PC-9 (cell line): ENCODE data around the gene BSND. TPM values are rescaled to one million over a fixed set of nuclear protein-coding genes. Genes with fewer than 3 reads are reported as not detected.

Experiments used
- BruUV-seq: library from RNA; stranded (reverse); fragments of 400-500 nt; replicated peaks from 2 replicates; lab custom pipeline; 2021; lab: Mats Ljungman, UMichigan
- CTCF ChIA-PET: fragments of 300-600 bp; sonication (Branson Sonifier 250); formaldehyde crosslinking; loops from one replicate; lab custom pipeline; 2022; ENCODE audit warnings: antibody characterized with exemption; lab: Charles Lee
- POLR2A ChIA-PET: fragments of 300-600 bp; sonication (Branson Sonifier 250); formaldehyde crosslinking; loops from one replicate; lab custom pipeline; 2022; ENCODE audit warnings: antibody characterized with exemption; ENCODE audit not compliant: unreplicated experiment; lab: Charles Lee
- DNase-seq, 2 experiments: peaks; one replicate each; pipeline versions ENCODE4 v3.0.0 to v3.0.0-alpha.2; 2015 to 2022; ENCODE audit warnings: mixed read lengths in 1 of 2
- H2AFZ ChIP-seq: fragments of 200-600 bp; sonication (generic); 2 replicates; pipeline ENCODE4 v1.8.1; 2017; ENCODE audit warnings: antibody characterized with exemption
- H3F3A ChIP-seq: fragments of 200-600 bp; sonication (generic); 2 replicates; pipeline ENCODE4 v1.8.1; 2017; ENCODE audit warnings: antibody characterized with exemption, mild to moderate bottlenecking, low read depth; ENCODE audit not compliant: insufficient read depth
- H3K27ac ChIP-seq: fragments of 200-600 bp; sonication (generic); 2 replicates; pipeline ENCODE4 v1.6.1; 2016; ENCODE audit warnings: mixed run types
- H3K27me3 ChIP-seq: fragments of 200-600 bp; sonication (generic); 2 replicates; pipeline ENCODE4 v1.6.1; 2016; ENCODE audit warnings: low read depth, mixed run types; ENCODE audit not compliant: insufficient read depth
- H3K36me3 ChIP-seq: fragments of 200-600 bp; sonication (generic); 2 replicates; pipeline ENCODE4 v1.6.1; 2016; ENCODE audit warnings: low read depth, mixed run types
- H3K4me1 ChIP-seq: fragments of 200-600 bp; sonication (generic); replicated peaks from 2 replicates; pipeline ENCODE4 v1.6.1; 2016; ENCODE audit warnings: mixed run types; ENCODE audit not compliant: insufficient read depth
- H3K4me2 ChIP-seq: fragments of 200-600 bp; sonication (generic); 2 replicates; pipeline ENCODE4 v1.6.1; 2017; ENCODE audit warnings: mixed run types
- H3K4me3 ChIP-seq: fragments of 200-600 bp; sonication (generic); 2 replicates; pipeline ENCODE4 v1.6.1; 2016; ENCODE audit warnings: mixed run types
- H3K79me2 ChIP-seq: fragments of 200-600 bp; sonication (generic); 2 replicates; pipeline ENCODE4 v1.6.1; 2017; ENCODE audit warnings: low read depth, mixed run types
- H3K9me2 ChIP-seq: fragments of 200-600 bp; sonication (generic); 2 replicates; pipeline ENCODE4 v1.8.1; 2017; ENCODE audit warnings: mild to moderate bottlenecking; ENCODE audit not compliant: insufficient read depth
- H3K9me3 ChIP-seq: fragments of 200-600 bp; sonication (generic); 2 replicates; pipeline ENCODE4 v1.8.1; 2016; ENCODE audit warnings: low read depth; ENCODE audit not compliant: insufficient read depth
- H4K20me1 ChIP-seq: fragments of 200-600 bp; sonication (generic); 2 replicates; pipeline ENCODE4 v1.8.1; 2017; ENCODE audit not compliant: insufficient read depth
- EZH2 ChIP-seq: fragments of 200-600 bp; sonication (generic); IDR thresholded peaks from 2 replicates; pipeline ENCODE4 v1.8.0; 2017; ENCODE audit warnings: antibody characterized with exemption, low read depth
- intact Hi-C: fragments of 100-400 bp; cut with micrococcal nuclease; formaldehyde crosslinking; loops from one replicate; pipeline ENCODE4 v1.10.0; 2022; ENCODE audit not compliant: unreplicated experiment
- total RNA-seq: library from RNA; stranded (reverse); gene quantifications from 2 replicates; pipeline ENCODE4 v1.2.3, GENCODE V29; 2021
- TF ChIP-seq, protein P1 (sequence below): fragments of 200-600 bp; sonication (generic); conservative IDR thresholded peaks from 2 replicates; pipeline ENCODE4 v1.6.1; 2017; ENCODE audit warnings: mixed run types, antibody characterized with exemption, mild to moderate bottlenecking, moderate library complexity

The BSND gene
- total RNA-seq, 1 experiment from 2014 or later: 0.09 TPM

DNA sequence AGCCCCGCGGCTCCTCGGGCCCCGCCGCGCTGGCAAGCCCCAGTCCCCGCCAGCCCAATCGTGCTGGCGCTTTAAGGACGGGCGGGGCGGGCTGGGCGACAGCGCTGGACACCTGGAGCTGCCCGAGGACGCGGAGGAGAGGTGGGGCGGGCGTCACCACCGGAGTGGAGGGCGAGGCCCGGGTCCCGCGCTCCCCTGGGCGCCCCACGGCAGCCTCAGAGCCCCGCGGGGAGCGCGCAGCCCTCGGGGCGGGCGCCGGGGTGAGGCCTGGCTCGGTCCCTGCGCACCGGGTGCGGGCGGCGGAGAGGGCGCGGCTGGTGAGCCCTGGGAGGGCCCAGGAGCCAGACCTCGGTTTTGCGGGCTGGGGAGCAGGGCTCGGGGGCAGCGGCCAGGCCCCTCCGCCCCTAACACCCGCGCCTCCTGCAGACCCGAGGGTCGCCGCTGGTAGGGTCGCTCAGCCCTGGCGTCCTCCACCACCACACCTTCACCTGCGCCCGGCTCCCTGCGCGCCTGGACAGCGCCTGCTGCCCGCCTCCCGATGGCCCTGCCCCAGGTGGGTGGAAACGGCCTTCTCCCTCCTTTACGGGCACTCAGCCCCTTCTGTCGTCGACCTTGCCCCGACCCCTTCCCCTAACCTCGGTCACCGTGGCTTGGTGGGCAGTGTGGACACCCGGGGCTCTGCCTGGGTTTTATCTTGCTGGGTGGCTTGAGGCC lies 18.0 kb upstream of the BSND start, which contains the start of gene TMEM61:
Gene TMEM61 (plus strand): TSS at position 101 of the 714 bp plus-strand sequence. CDS start 438 bp downstream, at position 539.
- H3K79me2 ChIP-seq: no peaks in the 10 kb centered on the region
- no peaks in the 10 kb centered on the region for H3K27me3 ChIP-seq
- no TSS peak for BruUV-seq
- intact Hi-C loops: no loop called here
- H3K4me3 ChIP-seq: peak within 1 kb of the TSS; percentile 67
- H3K9me3 ChIP-seq: no peaks in the 10 kb centered on the region
- peak within 1 kb of the TSS; percentile 83 for H2AFZ ChIP-seq
- H3K4me2 ChIP-seq: peak within 1 kb of the TSS; percentile 91
- TF ChIP-seq, protein P1, sequence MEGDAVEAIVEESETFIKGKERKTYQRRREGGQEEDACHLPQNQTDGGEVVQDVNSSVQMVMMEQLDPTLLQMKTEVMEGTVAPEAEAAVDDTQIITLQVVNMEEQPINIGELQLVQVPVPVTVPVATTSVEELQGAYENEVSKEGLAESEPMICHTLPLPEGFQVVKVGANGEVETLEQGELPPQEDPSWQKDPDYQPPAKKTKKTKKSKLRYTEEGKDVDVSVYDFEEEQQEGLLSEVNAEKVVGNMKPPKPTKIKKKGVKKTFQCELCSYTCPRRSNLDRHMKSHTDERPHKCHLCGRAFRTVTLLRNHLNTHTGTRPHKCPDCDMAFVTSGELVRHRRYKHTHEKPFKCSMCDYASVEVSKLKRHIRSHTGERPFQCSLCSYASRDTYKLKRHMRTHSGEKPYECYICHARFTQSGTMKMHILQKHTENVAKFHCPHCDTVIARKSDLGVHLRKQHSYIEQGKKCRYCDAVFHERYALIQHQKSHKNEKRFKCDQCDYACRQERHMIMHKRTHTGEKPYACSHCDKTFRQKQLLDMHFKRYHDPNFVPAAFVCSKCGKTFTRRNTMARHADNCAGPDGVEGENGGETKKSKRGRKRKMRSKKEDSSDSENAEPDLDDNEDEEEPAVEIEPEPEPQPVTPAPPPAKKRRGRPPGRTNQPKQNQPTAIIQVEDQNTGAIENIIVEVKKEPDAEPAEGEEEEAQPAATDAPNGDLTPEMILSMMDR: no peak
- TF ChIP-seq EZH2: no peak
- ChIA-PET POLR2A (no interaction called here), CTCF (no interaction called here)
- H3K36me3 ChIP-seq: no peaks in the 10 kb centered on the region
- no peaks in the 10 kb centered on the region for H4K20me1 ChIP-seq
- H3K4me1 ChIP-seq: peaks cover 48% of the 10 kb centered on the region
- DNase-seq: peak in 1 of 2 experiments; percentile 40
- H3K27ac ChIP-seq: no peak within 1 kb of the TSS
- peaks cover 16% of the 10 kb centered on the region; the same call in 1 of the 2 replicates for H3F3A ChIP-seq
- H3K9me2 ChIP-seq: no peaks in the 10 kb centered on the region

- intact Hi-C loops: no loop called here
- BruUV-seq: TSS peak; percentile 47
Observed at GRCh38 chr1:54981466-54981865, 17.3 kb upstream of the BSND start.

DNA sequence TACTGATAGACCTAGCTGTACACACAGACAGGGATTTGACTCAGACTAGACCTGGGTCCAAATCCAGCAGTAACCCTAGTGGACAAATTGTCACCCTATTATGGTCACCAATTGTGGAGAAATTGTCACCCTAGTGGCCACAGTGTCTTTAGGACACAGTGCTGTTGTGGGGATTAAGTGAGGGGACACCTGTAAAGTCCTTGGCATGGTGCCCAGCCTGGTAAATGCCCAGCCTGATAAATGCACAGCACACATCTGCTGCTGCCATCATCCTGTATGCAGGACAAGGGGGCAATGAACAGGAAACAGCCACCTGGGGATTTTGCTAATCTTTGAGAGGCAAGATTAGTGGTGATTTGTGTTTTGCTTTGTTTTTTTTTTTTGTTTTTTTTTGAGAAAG lies 16.0 kb upstream of the BSND start:
- no peak for DNase-seq
- H3K9me3 ChIP-seq: no peaks in the 10 kb centered on the region
- H3F3A ChIP-seq: peaks cover 10% of the 10 kb centered on the region; the same call in 1 of the 2 replicates
- H3K9me2 ChIP-seq: no peaks in the 10 kb centered on the region
- no peak for TF ChIP-seq EZH2
- TF ChIP-seq, protein P1: no peak
- intact Hi-C loops: no loop called here
- H3K36me3 ChIP-seq: no peaks in the 10 kb centered on the region
- no peaks in the 10 kb centered on the region for H3K27me3 ChIP-seq
- H3K79me2 ChIP-seq: no peaks in the 10 kb centered on the region
- H3K4me3 ChIP-seq: no peak overlapping the region
- ChIA-PET POLR2A (no interaction called here), CTCF (interaction anchor here (0.6 kb wide), 1 partner anchor 1024 kb away, joined by 7 read pairs; no protein-coding TSS in a partner anchor)
- H4K20me1 ChIP-seq: no peaks in the 10 kb centered on the region
- no TSS peak for BruUV-seq
- H3K27ac ChIP-seq: no peak overlapping the region
- H2AFZ ChIP-seq: no peak overlapping the region
- no peak overlapping the region for H3K4me2 ChIP-seq
- peaks cover 29% of the 10 kb centered on the region for H3K4me1 ChIP-seq

More at GRCh38 chr1:54981466-54981865, 17.3 kb upstream of the BSND start:
- Histone ChIP-seq H3K27me3 (no peaks in the 10 kb centered on the region), H3K36me3 (no peaks in the 10 kb centered on the region), H3K27ac (no peak overlapping the region), H3F3A (peaks cover 16% of the 10 kb centered on the region; the same call in 1 of the 2 replicates), H3K9me2 (no peaks in the 10 kb centered on the region), H4K20me1 (no peaks in the 10 kb centered on the region), H3K4me3 (peak overlapping the region; percentile 67; the same call in 1 of the 2 replicates), H3K4me2 (peak overlapping the region; percentile 91), H3K9me3 (no peaks in the 10 kb centered on the region), H2AFZ (no peak overlapping the region), H3K4me1 (peaks cover 42% of the 10 kb centered on the region), H3K79me2 (no peaks in the 10 kb centered on the region)
- ChIA-PET CTCF (no interaction called here), POLR2A (no interaction called here)
- no peak for DNase-seq
- TF ChIP-seq, protein P1: no peak
- no peak for TF ChIP-seq EZH2
